HG03571 (cell line): Measurements from ENCODE around the gene ABCD1.

Experiments used
- ATAC-seq: cut with Tn5 transposase; IDR thresholded peaks from one replicate; pipeline ENCODE4 v1.9.1; 2021; ENCODE audit not compliant: unreplicated experiment

Gene ABCD1

DNA sequence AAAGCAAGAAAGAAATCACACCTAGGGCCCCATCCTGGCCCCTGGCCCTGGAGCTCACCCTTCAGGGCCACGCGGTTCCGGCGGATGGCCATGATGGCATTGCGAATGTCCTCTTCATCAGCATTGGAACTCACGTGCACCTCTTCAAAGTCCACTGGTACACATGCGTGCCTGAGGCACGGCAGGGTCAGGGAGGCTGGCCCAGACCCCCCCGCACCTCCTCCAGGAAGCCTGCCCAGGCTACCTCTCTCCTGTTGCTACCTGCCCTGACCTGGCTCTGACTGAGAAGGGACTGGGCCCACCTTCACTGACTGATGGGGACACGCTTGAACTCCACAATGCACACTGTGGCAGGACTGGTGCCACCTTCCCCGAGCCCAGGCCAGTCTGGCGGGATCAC is 65.0 kb downstream of the ABCD1 start:
- ATAC-seq: no peak

- ATAC-seq: no peak
These were observed 66.6 kb downstream of the ABCD1 start for GRCh38 chrX:153791104-153791852.

DNA sequence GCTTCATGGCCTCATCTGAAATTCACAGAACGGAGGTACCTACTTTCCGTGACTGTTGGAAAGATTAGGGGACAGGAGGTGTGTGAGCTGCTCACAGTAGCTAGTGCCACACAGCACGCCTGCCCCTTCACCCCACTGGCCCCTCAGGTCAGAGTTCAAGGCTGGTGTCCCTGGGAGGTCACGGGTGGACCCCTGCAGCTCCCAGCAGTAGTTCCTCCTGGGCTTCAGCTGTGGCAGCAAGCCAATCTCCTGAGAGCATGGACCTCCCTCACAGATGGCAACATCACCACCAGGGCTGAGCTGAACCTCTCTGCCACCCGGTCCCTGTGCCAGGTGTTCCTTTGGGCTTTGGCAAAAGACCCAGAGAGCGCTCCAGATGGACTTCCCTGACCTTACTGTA is 67.7 kb downstream of the ABCD1 start:
- no peak for ATAC-seq

DNA sequence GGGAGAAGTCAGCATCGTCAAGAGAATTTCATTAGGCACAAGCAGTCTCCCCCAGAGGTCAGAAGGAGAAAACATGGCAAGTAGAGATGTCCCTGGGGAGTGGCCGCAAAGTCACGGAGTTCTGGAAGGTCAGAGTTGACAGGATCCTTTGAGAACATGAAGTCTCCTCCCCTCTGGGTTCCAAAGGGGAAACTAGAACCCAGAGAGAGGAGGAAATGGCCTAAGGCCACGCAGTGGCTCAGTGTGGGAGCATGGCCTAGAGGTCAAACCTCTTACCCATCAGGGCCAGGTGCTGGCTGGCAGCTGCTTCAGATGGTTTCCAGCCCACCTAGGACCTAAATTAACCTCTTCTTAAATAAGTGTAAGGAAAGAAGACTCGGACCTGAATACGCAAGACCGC is 68.6 kb downstream of the ABCD1 start:
- ATAC-seq: no peak
